Raji (cell line): Measurements from ENCODE around the gene FGFRL1.

Source experiments
- POLR2A ChIP-seq: IDR thresholded peaks from 2 replicates; pipeline ENCODE4 v1.6.1; 2011; ENCODE audit warnings: low read depth, low read length, control low read depth; ENCODE audit not compliant: insufficient read depth

Gene FGFRL1

DNA sequence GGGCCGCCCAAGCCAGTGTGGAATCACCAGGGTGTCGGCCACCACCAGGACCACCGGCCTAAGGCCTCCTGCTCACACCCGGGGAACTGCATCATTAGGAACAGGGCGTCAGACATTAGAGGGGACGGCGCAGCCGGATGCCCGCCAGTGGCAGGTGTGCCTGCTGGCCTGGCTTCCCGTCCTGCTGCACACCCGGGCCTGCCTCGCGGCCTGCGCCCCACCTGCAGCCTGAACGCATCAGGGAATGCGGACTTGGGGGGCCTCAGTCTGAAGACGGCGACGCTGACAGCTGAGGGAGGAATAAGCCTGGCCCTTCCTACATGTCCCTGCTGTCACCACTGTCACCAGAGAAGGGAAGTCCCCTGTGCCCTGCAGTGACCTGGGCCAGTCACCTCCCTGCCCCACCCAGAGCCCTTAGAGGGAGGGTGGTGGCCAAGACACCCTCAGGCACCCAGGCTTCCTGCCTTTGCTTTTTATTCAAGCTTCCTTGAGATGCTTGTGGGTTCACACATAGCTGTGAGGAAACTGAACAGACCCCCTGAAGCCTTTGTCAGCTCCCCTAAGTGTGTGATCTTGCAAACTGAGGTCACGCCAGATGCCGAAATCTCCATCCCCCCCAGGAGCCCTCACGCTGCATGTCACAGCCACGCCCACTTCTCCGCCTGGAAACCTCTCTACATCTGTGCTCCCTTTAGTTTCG is 41.2 kb upstream of the FGFRL1 start:
- no peak for TF ChIP-seq POLR2A

DNA sequence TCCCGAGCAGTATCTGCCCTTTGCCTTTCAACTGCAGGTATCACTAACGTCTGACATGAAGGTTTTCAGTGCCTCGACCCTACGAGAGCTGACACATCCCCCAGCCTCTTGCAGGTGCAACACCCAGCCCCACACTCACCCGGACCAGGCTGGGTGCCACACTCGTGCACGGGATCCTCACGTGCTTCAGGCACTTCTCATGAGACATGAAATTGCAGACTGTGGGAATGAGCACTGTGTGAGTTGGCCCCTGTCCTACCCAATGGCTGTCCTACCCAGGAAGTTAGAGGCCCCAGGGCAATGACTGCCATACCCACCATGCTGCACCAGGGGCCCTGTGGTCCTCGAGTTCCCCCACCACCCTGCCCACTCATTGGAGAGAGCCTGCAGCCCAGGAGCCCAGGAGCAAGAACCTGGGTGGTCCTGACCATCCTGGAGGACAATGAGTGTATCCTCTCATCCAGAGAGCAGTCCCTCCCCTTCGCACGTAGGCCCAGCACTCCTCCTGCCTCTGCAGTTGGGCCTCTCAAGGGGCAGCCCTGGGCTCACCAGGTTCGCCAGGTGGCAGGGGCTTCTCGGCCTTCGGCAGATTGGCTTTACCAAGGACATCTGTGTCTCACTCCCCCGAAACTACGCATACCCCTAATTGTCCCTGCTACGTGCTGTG is 40.4 kb upstream of the FGFRL1 start:
- TF ChIP-seq POLR2A = no peak

DNA sequence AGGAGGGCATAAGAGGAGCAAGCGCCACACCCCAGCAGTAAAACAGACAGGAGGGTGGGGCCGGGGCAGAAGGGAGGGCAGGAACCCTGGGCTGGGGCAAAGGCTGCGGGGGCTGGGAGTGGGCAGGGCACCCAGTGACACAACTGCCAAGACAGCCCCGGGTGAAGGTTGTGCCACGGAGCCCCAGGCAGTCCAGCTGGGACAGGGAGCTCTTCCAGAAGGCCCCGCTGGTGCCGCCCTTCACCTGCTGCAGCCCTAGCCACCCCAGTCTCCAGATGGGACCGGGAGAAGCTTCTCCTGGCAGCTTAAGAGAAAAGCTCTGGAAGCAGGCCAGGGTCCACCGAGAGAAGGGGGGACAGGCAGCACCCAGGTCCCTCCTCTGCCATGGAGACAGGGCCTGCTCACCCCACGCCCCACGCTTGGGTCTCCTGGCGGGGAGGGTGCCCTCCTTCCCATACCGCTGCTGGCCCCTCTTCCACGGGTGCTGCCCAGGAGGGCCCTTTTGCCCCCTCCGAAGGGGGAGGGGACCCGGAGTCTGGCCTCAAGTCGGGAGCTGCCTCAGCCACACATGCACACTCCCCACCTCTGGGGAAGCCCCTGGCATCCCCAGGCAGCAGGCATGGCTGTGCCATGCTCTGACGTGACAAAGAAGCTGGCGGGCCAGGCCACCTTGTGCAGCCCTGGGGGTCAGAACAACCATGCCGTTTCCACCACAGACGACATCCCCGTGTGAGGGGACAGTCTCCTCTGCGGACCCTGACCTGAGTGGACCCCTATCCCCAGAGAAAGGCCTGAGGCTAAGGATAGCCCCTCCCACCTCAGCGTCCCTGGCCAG is 39.5 kb upstream of the FGFRL1 start:
- no peak for TF ChIP-seq POLR2A

DNA sequence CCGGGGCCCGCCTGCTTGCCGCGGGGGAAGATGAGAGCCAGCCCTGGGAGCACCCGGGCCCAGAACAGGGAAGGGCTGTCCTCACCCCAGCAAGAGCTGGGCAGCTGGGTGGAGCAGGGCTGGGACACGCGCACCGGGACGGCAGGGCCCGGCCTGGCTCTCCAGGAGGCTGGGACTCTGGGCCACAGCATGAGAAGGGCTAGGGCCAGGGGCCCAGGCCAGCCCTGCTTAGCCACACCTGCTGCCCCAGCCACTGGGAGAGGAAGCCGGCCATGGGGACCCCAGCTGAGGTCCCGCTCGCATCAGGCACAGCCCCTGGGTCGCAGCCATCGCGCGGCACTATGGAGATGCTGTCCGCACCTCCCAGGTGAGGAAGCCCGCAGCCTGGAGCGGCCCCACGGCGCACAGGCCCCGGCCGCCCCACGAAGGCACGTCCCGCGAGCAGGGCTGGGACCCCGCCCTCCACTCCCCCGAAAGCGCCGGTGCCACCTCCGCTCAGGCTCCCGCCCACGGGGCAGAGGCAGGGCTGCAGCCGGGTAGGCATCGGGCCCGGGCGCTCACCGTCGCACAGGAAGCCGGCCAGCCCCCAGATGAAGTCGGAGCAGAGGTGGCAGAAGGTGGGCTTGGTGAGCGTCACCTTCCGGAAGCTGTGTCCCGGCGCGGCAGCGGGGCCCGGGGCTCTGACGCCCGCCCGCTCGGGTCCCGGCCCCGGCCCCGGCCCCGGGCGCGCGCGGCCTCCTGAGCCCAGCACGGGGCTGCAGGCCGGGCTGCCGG is 38.6 kb upstream of the FGFRL1 start:
- TF ChIP-seq POLR2A = no peak

DNA sequence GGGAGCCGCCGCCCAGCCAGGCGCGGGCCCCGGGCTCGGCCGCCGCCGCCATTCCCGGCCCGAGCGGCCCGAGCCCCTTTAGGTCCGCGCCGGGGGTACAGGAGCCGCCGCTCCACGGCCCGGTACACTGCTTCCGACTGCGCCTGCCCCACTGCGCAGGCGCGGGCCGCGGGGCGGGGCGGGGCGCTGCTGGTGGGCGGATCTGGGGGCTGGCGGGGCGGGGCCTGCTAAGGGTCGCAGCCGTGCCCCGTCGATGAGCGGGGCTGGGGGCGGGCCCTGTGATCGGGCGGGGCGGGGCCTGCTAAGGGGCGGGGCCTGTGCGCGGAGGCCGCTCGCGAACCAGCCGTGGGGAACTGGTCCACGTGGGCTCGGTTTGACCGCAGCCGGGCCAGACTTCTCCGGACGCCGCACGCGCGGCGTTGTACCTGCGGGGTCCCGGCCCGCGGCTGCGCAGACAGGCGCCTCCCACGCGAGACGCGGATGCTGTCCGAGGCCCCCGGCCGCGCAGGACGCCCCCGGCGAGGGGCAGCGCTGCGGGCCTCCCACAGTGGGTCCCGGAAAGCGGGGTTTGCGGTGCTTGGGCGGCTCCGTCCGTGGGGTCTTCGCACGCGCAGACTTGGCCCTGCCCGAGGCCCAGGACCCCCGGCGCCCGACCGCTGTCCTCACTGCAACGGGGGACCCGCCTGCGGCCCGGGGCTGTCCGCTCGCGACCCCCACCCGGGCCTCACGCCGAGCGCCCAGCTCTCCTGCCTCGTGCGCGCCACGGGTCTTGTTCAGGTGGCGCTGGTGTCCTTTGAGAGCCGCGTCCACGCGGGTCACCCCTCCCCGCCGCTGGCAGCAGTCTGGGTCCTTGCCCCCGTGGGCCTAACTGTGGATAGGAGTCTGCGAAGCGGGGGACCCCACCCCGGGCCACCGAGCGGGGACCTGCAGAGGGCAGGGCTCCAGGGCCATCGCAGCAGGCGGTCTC is 37.7 kb upstream of the FGFRL1 start, which contains the start of gene DGKQ:
DGKQ (minus strand) TSS at position 139 of the 967 bp plus-strand sequence; CDS start at position 52, 87 bp downstream.
- no peak for TF ChIP-seq POLR2A

DNA sequence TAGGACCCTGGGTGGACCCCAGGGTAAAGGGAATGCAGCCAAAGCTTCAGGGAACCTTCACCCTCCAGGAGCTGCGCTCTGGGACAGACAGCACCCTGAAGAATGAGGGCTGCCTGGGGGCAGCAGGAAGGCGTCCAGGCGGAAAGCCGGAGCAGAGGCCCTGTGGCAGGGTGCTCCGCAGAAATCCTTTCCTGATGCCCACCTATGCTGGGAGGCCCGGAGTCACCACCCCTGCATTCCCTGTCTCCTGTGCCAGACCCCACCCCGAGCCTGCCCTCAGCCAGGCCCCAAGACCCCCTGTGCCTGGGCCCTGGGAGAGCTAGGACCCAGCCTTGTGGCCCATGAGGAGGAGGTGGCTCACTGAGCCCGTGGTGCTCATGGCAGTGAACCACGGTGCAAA is 36.8 kb upstream of the FGFRL1 start:
- TF ChIP-seq POLR2A = no peak

DNA sequence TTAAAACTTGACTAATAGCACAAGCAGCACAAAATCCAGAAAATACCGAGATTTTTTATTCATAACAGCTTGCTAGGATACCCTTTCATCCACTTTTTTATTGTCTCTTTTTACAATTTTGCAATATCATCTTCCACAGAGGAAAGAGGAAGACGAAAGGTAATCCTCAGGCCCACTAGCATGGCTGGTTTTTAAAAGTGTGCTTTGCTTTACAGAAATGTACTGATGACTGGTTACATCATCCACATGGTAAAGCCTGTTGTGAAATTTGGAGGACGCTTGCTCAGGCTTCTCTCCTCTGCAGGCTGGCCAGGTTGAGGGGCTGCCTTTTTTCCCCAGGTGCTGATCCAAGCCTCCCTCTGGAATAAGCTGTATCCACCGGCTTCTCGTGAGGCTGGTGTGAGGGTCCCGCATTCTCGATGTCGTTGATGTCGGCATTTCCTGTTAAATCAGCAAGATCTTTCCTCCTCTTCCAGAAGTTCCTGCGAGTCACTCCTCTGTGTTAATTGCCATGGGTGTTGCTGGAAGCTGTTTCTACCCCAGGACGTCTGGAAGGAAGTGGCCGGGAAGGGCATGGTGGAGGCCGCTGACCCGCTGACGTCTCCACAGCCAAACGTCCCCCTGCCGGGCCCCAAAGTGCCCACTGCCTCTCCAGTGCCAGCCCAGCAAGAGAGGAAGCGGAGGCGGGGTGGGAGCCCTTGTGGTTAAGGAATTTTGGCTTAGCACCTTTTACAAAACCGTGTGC is 32.3 kb upstream of the FGFRL1 start:
- TF ChIP-seq POLR2A = no peak

DNA sequence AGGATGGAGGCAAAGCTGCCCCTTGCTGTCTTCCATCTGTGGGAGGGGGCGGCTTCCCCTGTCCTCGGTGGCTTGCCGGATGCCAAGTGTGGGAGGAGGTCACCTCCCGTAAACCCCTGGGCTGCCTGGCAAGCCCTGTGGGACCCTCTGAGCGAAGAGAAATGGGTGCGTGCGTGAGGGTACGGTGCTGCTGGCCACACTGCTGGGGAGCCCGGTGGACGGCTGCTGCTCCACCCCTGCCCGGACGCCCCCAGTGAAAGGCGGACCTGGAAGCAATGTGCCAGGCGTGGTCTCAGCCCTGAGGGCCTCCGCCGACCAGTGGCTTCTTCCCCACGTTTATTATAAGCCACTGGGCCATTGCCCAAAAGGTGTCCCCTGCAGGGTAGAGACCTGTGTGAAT is 29.1 kb upstream of the FGFRL1 start:
- no peak for TF ChIP-seq POLR2A

DNA sequence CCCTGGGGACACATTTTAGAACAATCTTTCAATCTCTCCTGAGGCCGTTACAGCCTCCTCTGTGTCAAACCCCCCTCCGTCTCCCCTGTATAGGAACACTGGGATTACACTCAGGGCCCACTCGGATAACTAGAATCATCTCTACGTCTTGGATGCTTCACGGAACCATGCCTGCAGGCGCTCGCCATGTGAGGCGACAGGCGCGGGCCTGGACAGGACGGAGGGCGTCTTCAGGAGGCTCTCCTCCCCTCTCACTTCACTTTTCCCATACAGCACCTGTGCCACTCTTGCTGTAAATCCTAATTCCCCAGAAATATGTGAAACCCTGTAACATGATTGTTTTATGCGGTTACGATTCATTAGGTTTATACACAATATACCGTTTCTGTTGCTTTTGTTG is 28.6 kb upstream of the FGFRL1 start:
- no peak for TF ChIP-seq POLR2A

DNA sequence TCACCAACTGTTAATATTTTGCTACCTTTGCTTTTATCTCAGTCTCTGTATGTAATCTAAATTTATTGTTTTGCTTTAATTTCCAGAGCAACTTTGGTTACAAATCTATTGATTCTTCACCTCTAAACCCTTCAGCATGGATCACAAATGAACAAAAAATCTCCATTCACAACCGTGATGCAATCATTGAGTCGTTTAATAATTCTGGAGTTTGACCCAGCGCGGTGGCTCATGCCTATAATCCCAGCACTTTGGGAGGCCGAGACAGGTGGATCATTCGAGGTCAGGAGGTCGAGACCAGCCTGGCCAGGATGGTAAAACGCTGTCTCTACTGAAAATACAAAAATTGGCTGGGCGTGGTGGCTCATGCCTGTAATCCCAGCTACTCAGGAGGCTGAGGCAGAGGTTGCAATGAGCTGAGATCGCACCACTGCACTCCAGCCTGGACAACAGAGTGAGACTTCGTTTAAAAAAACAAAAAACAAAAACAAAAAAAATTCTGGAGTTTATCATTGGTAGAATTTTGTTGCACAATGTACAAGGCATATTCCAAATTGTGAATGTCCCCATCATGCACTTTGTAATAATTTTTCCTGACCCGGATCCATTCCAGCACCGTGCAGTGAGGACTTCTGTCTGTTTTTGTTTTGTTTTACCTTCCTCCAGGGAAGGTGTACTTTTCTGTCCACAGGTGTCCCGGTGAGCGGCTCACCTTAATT is 26.9 kb upstream of the FGFRL1 start:
- no peak for TF ChIP-seq POLR2A

DNA sequence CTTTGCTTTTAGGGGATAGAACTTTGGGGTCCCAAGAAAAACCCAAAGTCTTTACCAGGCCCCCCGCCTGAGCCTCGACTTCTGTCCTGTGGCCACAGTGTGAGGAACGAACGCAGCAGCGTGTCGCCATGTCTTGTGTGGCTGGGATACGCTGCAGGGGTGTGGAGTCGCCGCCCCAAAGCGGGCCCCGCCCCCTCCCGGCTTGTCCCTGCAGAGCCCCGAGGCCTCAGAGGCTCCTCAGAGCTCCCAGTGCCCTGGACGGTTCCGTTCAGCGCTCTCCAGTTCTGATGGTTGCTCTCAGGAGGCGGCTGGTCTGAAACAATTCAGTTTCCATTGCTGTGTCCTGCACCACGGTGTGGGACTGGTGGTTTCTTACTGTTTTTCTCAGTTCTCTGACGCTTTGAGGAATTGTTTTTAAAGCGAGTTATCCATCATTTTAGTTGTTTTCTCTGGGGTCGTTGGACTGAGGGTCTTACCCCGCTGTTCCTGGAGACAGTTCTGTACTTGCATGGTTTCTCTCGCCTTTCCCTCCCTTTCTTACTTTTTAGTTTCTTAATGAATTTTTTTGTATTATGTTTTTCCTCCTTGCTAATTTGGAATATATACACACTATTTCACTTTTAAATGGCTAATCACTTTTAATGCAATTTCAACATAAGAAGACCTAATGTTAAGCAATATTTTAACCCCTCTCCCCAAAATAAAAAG is 26.1 kb upstream of the FGFRL1 start:
- TF ChIP-seq POLR2A = no peak

DNA sequence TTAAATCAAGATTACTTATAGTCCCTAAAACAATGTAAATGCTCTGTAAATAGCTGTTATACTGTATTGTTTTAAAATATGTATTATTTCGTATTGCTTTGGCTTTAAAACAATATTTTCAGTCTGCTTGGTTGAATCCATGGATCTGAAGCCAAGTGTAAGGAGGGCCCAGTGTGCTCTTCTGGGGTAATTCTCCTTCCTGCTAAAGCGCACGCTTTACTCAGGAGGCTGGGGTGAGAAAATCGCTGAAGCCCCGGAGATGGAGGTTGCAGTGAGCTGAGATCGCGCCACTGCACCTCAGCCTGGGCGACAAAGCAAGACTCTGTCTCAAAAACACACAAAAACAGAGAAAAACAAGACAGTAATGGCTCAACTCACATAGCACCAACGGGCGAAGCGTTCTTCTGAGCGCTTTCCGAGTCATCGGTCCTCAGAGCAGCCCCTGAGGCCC is 25.0 kb upstream of the FGFRL1 start:
- no peak for TF ChIP-seq POLR2A
